Left hindlimb (tissue), 1 donor: Measurements from ENCODE around the gene SCUBE3.

Source experiments
- DNase-seq: peaks from one replicate; pipeline ENCODE4 v3.0.0-alpha.2; 2018

Gene SCUBE3

GRCh38 chr6:35242906-35243305 lies 29.1 kb downstream of the SCUBE3 start:
- no peak for DNase-seq

- DNase-seq, result no peak
Measured at GRCh38 chr6:35243386-35243958, 29.7 kb downstream of the SCUBE3 start.

GRCh38 chr6:35244551-35244950 lies 30.8 kb downstream of the SCUBE3 start:
- no peak for DNase-seq

- no peak for DNase-seq
Measured at GRCh38 chr6:35247642-35248231, 34.0 kb downstream of the SCUBE3 start.

- DNase-seq, result no peak
Measured at GRCh38 chr6:35248300-35248699, 34.5 kb downstream of the SCUBE3 start.

- no peak for DNase-seq
Measured at GRCh38 chr6:35248965-35249364, 35.2 kb downstream of the SCUBE3 start.

GRCh38 chr6:35251949-35252348 lies 38.2 kb downstream of the SCUBE3 start:
- no peak for DNase-seq

GRCh38 chr6:35253249-35253648 lies 39.5 kb downstream of the SCUBE3 start:
- no peak for DNase-seq

- DNase-seq, result no peak
Measured at GRCh38 chr6:35258336-35258735, 44.6 kb downstream of the SCUBE3 start.

GRCh38 chr6:35258858-35259193 lies 45.1 kb downstream of the SCUBE3 start:
- peak; percentile 73 for DNase-seq

GRCh38 chr6:35259194-35259947 lies 45.6 kb downstream of the SCUBE3 start, which contains the start of gene ZNF76:
ZNF76 (plus strand) TSS chr6:35259735; CDS start chr6:35281152, 21,417 bp downstream.
- DNase-seq, result peak; percentile 98

- DNase-seq, result no peak
Measured at GRCh38 chr6:35259948-35260590, 46.3 kb downstream of the SCUBE3 start.

GRCh38 chr6:35260591-35261570 lies 47.1 kb downstream of the SCUBE3 start:
- DNase-seq, result no peak

- no peak for DNase-seq
Measured at GRCh38 chr6:35262596-35262995, 48.8 kb downstream of the SCUBE3 start.

GRCh38 chr6:35264550-35265274 lies 51.0 kb downstream of the SCUBE3 start:
- DNase-seq, result no peak

GRCh38 chr6:35265523-35265922 lies 51.8 kb downstream of the SCUBE3 start:
- no peak for DNase-seq

GRCh38 chr6:35267446-35267845 lies 53.7 kb downstream of the SCUBE3 start:
- no peak for DNase-seq

- DNase-seq, result no peak
Measured at GRCh38 chr6:35267897-35268296, 54.1 kb downstream of the SCUBE3 start.

- DNase-seq, result no peak
Measured at GRCh38 chr6:35272005-35272404, 58.2 kb downstream of the SCUBE3 start.

- DNase-seq, result no peak
Measured at GRCh38 chr6:35273822-35274559, 60.2 kb downstream of the SCUBE3 start.

GRCh38 chr6:35275744-35276260 lies 62.0 kb downstream of the SCUBE3 start:
- DNase-seq, result peak; percentile 67
